Naive thymus-derived CD8-positive, alpha-beta T cell (primary cell): ENCODE results near the gene TOM1L2. TPM values are rescaled to one million over a fixed set of nuclear protein-coding genes. Genes with fewer than 3 reads are reported as not detected.
A peak's percentile ranks its signal among the peaks of the same experiment; 100 is the strongest.
"Not testable (repeated sequence)": the region's sequence is repeated elsewhere in the genome, so short reads cannot be mapped to it uniquely, and the experiment has no call there.

Source experiments
- ATAC-seq, 2 donors: fragments of 150-1000 bp; cut with Tn5 transposase in 1 of 2; sonication (Bioruptor Pico), chemical (Tn5 transposase) in 1 of 2; 1 replicate in 1 of 2; 2 replicates in 1 of 2; pipeline ENCODE4 v1.10.0; 2021; ENCODE audit warnings: mild to moderate bottlenecking in 2 of 2, moderate library complexity in 2 of 2
- POLR2A ChIA-PET: fragments of 350-600 bp; sonication (Branson Sonifier 250); formaldehyde crosslinking; loops from one replicate; lab custom pipeline; 2021; ENCODE audit warnings: antibody characterized with exemption; lab: Charles Lee
- DNase-seq, 10 donors: peaks; one replicate each; pipeline versions ENCODE4 v3.0.0 to v3.0.0-alpha.2; 2020 to 2022
- H3K27ac Mint-ChIP-seq, 10 donors: one replicate each; pipeline ENCODE4 v1.8.0; 2020 to 2022; ENCODE audit warnings: mild to moderate bottlenecking in 10 of 10, mixed read lengths in 10 of 10, moderate library complexity in 4 of 10, inconsistent platforms in 1 of 10
- H3K27me3 Mint-ChIP-seq, 5 donors: one replicate each; pipeline ENCODE4 v1.8.0; 2021 to 2022; ENCODE audit warnings: mixed read lengths in 5 of 5
- H3K36me3 Mint-ChIP-seq, 3 donors: one replicate each; pipeline ENCODE4 v1.8.0; 2020 to 2022; ENCODE audit warnings: mixed read lengths in 3 of 3, mild to moderate bottlenecking in 2 of 3, inconsistent platforms in 1 of 3
- H3K4me1 Mint-ChIP-seq, 4 donors: one replicate each; pipeline ENCODE4 v1.8.0; 2021 to 2022; ENCODE audit warnings: mixed read lengths in 4 of 4
- H3K4me3 Mint-ChIP-seq, 10 donors: one replicate each; pipeline ENCODE4 v1.8.0; 2020 to 2022; ENCODE audit warnings: mild to moderate bottlenecking in 10 of 10, mixed read lengths in 10 of 10, moderate library complexity in 6 of 10, inconsistent platforms in 1 of 10
- H3K9me3 Mint-ChIP-seq, 9 donors: one replicate each; pipeline ENCODE4 v1.8.0; 2020 to 2022; ENCODE audit warnings: mixed read lengths in 9 of 9, mild to moderate bottlenecking in 3 of 9, inconsistent platforms in 1 of 9, moderate library complexity in 1 of 9
- polyA plus RNA-seq, 3 donors: library from polyadenylated mRNA; unstranded; fragments of 300-500 nt; fragmentation: Illumina TruSeq; gene quantifications; one replicate each; pipeline ENCODE4 v1.2.3, GENCODE V29; 2021
- total RNA-seq, 8 experiments: library from RNA in 2 of 8; stranded (reverse) in 2 of 8; gene quantifications; one replicate each; pipeline ENCODE4 v1.2.3 and lab custom pipeline; 2021 to 2026

TOM1L2 gene
- total and polyA plus RNA-seq, 5 experiments from 2014 or later, result 2.5 to 71.1 (median 11.6) TPM

GRCh38 chr17:17963694-17964436 is 8.3 kb downstream of the TOM1L2 start:
- Mint-ChIP-seq H3K36me3 (peaks cover 0 to 7% (median 4%) of the 10 kb centered on the region in 3 donors), H3K27ac (peak overlapping the region in 8 of 10 donors; percentile 27 to 81 (median 52)), H3K4me3 (no peak overlapping the region), H3K27me3 (no peaks in the 10 kb centered on the region), H3K9me3 (no peaks in the 10 kb centered on the region), H3K4me1 (peaks cover 47 to 77% (median 75%) of the 10 kb centered on the region in 4 donors)
- POLR2A ChIA-PET, result no interaction called here
- DNase-seq (no peak), ATAC-seq (no peak)

- DNase-seq, result no peak
- no peaks in the 10 kb centered on the region for H3K9me3 Mint-ChIP-seq
- no peak overlapping the region for H3K4me3 Mint-ChIP-seq
- H3K27me3 Mint-ChIP-seq, result no peaks in the 10 kb centered on the region
- no peak for ATAC-seq
- H3K36me3 Mint-ChIP-seq, result peaks cover 0 to 7% (median 4%) of the 10 kb centered on the region in 3 donors
- H3K4me1 Mint-ChIP-seq, result peaks cover 47 to 80% (median 78%) of the 10 kb centered on the region in 4 donors
- peak overlapping the region in 7 of 10 donors; percentile 22 to 71 (median 39) for H3K27ac Mint-ChIP-seq
- POLR2A ChIA-PET, result no interaction called here
Measured at GRCh38 chr17:17963066-17963465, 9.1 kb downstream of the TOM1L2 start.

DNA sequence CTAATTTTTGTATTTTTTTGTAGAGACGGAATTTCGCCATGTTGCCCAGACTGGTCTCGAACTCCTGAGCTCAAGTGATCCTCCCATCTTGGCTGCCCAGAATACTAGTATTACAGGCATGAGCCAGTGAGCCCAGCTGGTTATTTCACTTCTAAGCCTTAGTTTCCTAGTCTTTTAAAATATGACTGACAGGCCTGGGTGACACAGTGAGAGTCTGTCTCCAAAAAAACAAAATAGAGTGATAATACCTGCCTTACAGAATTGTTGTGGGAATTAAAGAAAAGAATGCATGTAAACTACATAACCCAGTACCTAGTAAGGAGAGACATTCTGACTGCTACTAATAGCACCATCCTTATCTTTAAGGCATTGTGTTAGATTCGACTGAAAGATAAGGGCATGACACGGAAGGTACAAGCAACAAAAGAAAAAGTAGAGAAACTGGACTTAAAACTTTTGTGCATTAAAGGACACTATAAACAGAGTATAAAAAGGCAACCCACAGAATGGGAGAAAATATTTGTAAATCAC is 11.6 kb downstream of the TOM1L2 start:
- peaks cover 46 to 76% (median 75%) of the 10 kb centered on the region in 4 donors for H3K4me1 Mint-ChIP-seq
- no peaks in the 10 kb centered on the region for H3K27me3 Mint-ChIP-seq
- peak overlapping the region in 9 of 10 donors; percentile 1 to 88 (median 73) for H3K4me3 Mint-ChIP-seq
- POLR2A ChIA-PET, result interaction anchor here (1.2 to 8.4 kb wide), 3 partner anchors 11 to 203 kb away, joined by 3 to 130 read pairs (median 4); partner anchors contain the start of genes DRC3 and TOM1L2
- H3K9me3 Mint-ChIP-seq, result no peaks in the 10 kb centered on the region
- DNase-seq, result no peak
- peaks cover 4 to 7% (median 6%) of the 10 kb centered on the region in 3 donors for H3K36me3 Mint-ChIP-seq
- no peak for ATAC-seq
- H3K27ac Mint-ChIP-seq, result peak overlapping the region; percentile 95 to 99 (median 98)

GRCh38 chr17:17959520-17960361 is 12.5 kb downstream of the TOM1L2 start:
- Mint-ChIP-seq H3K9me3 (no peaks in the 10 kb centered on the region), H3K4me1 (peaks cover 45 to 76% (median 75%) of the 10 kb centered on the region in 4 donors), H3K27ac (peak overlapping the region; percentile 95 to 99 (median 98)), H3K36me3 (peaks cover 6 to 11% (median 7%) of the 10 kb centered on the region in 3 donors), H3K27me3 (no peaks in the 10 kb centered on the region), H3K4me3 (peak overlapping the region; percentile 70 to 93 (median 82))
- POLR2A ChIA-PET, result interaction anchor here (1.2 to 8.4 kb wide), 4 partner anchors 12 to 202 kb away, joined by 3 to 130 read pairs (median 6); partner anchors contain the start of genes DRC3 and TOM1L2
- ATAC-seq, result peak; percentile 15 to 44
- peak in 2 of 10 donors; percentile 27 to 31 for DNase-seq

GRCh38 chr17:17958982-17959381 is 13.2 kb downstream of the TOM1L2 start:
- H3K36me3 Mint-ChIP-seq, result peaks cover 6 to 13% (median 7%) of the 10 kb centered on the region in 3 donors
- H3K27me3 Mint-ChIP-seq, result no peaks in the 10 kb centered on the region
- peak overlapping the region; percentile 95 to 99 (median 98) for H3K27ac Mint-ChIP-seq
- peaks cover 48 to 81% (median 80%) of the 10 kb centered on the region in 4 donors for H3K4me1 Mint-ChIP-seq
- POLR2A ChIA-PET, result interaction anchor here (1.0 to 8.4 kb wide), 5 partner anchors 13 to 208 kb away, joined by 3 to 130 read pairs (median 4); partner anchors contain the start of genes DRC3 and TOM1L2
- peak overlapping the region; percentile 70 to 93 (median 82) for H3K4me3 Mint-ChIP-seq
- ATAC-seq, result no peak
- no peaks in the 10 kb centered on the region for H3K9me3 Mint-ChIP-seq
- no peak for DNase-seq

- H3K4me3 Mint-ChIP-seq, result peak overlapping the region; percentile 68 to 88 (median 77)
- no peak for DNase-seq
- POLR2A ChIA-PET, result interaction anchor here (0.6 to 8.4 kb wide), 7 partner anchors 14 to 275 kb away, joined by 3 to 130 read pairs (median 5); partner anchors contain the start of genes DRC3 and TOM1L2
- no peak for ATAC-seq
- peak overlapping the region; percentile 95 to 99 (median 98) for H3K27ac Mint-ChIP-seq
- no peaks in the 10 kb centered on the region for H3K9me3 Mint-ChIP-seq
- peaks cover 6 to 8% (median 7%) of the 10 kb centered on the region in 3 donors for H3K36me3 Mint-ChIP-seq
- no peaks in the 10 kb centered on the region for H3K27me3 Mint-ChIP-seq
- H3K4me1 Mint-ChIP-seq, result peaks cover 46 to 83% (median 77%) of the 10 kb centered on the region in 4 donors
Measured at GRCh38 chr17:17957584-17957916, 14.7 kb downstream of the TOM1L2 start.

GRCh38 chr17:17955790-17956341 is 16.3 kb downstream of the TOM1L2 start:
- Mint-ChIP-seq H3K27ac (peak overlapping the region; percentile 79 to 97 (median 94)), H3K36me3 (peaks cover 3 to 11% (median 6%) of the 10 kb centered on the region in 3 donors), H3K4me1 (peaks cover 47 to 87% (median 77%) of the 10 kb centered on the region in 4 donors), H3K4me3 (peak overlapping the region; percentile 52 to 86 (median 78))
- POLR2A ChIA-PET, result interaction anchor here (0.7 to 8.4 kb wide), 4 partner anchors 16 to 1060 kb away, joined by 3 to 130 read pairs (median 3); partner anchors contain the start of genes DRC3 and TOM1L2
- not testable (repeated sequence) for H3K27me3 Mint-ChIP-seq, H3K9me3 Mint-ChIP-seq
- ATAC-seq, result peak; percentile 9 to 62
- DNase-seq, result peak in 8 of 10 donors; percentile 33 to 70 (median 53)

DNA sequence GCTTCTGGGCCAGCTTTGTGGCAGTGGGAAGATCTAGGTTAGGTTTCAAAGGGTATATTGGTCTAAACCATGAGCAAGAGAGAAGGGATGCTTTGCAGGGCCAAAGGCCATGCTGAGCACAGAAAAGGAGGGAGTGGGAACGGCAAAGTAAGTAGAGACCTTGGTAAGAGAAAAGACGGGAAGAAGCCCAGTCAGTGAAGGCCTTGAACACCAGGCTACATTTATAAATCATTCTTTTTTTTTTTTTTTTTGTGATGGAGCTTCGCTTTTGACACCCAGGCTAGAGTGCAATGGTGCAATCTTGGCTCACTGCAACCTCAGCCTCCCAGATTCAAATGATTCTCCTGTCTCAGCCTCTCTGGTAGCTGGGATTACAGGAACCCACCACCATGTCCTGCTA is 18.1 kb downstream of the TOM1L2 start:
- peaks cover 41 to 79% (median 68%) of the 10 kb centered on the region in 4 donors for H3K4me1 Mint-ChIP-seq
- peak overlapping the region; percentile 54 to 85 (median 74) for H3K4me3 Mint-ChIP-seq
- POLR2A ChIA-PET, result interaction anchor here (0.6 to 8.4 kb wide), 2 partner anchors 18 to 1424 kb away, joined by 3 to 130 read pairs; partner anchors contain the start of genes DRC3, MAPK7 and TOM1L2
- no peak for DNase-seq
- no peak for ATAC-seq
- H3K9me3 Mint-ChIP-seq, result no peaks in the 10 kb centered on the region
- H3K27ac Mint-ChIP-seq, result peak overlapping the region in 9 of 10 donors; percentile 59 to 93 (median 78)
- no peaks in the 10 kb centered on the region for H3K27me3 Mint-ChIP-seq
- peaks cover 6 to 11% (median 9%) of the 10 kb centered on the region in 3 donors for H3K36me3 Mint-ChIP-seq

- H3K4me1 Mint-ChIP-seq, result peaks cover 35 to 76% (median 61%) of the 10 kb centered on the region in 4 donors
- H3K4me3 Mint-ChIP-seq, result peak overlapping the region in 2 of 10 donors; percentile 26 to 39
- ATAC-seq, result no peak
- POLR2A ChIA-PET, result interaction anchor here (0.6 kb wide), 1 partner anchor 185 kb away, joined by 5 read pairs; no protein-coding TSS in a partner anchor
- peaks cover 6 to 11% (median 9%) of the 10 kb centered on the region in 3 donors for H3K36me3 Mint-ChIP-seq
- H3K27ac Mint-ChIP-seq, result peak overlapping the region in 1 of 10 donors; percentile 60
- no peaks in the 10 kb centered on the region for H3K27me3 Mint-ChIP-seq
- H3K9me3 Mint-ChIP-seq, result no peaks in the 10 kb centered on the region
- no peak for DNase-seq
Measured at GRCh38 chr17:17952691-17953090, 19.5 kb downstream of the TOM1L2 start.

DNA sequence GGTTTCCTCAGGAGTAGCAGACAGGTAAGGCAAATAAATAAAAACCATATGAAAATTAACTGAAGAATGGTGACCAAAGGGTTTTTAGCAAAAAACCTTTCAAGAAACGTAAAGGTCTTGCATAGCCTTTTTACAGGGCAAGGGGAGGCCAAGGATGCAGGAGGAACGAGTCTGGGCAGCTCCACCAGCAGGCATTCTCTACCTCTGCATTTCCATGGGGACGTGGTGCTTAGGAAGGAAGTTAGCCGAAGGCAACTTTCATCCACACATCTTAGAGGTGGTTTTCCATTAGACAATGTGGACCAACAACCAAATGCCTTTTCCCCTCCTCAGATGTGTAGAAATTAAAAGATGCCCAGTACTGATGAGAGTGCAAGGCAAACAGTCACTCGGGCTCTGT is 20.7 kb downstream of the TOM1L2 start:
- H3K9me3 Mint-ChIP-seq, result no peaks in the 10 kb centered on the region
- DNase-seq (no peak), ATAC-seq (no peak)
- H3K4me1 Mint-ChIP-seq, result peaks cover 33 to 70% (median 53%) of the 10 kb centered on the region in 4 donors
- H3K36me3 Mint-ChIP-seq, result peaks cover 6 to 11% (median 9%) of the 10 kb centered on the region in 3 donors
- peak overlapping the region in 1 of 10 donors; percentile 29 for H3K4me3 Mint-ChIP-seq
- POLR2A ChIA-PET, result interaction anchor here (1.1 kb wide), 1 partner anchor 228 kb away, joined by 7 read pairs; no protein-coding TSS in a partner anchor
- no peaks in the 10 kb centered on the region for H3K27me3 Mint-ChIP-seq
- H3K27ac Mint-ChIP-seq, result peak overlapping the region in 2 of 10 donors; percentile 37 to 56

- DNase-seq (no peak), ATAC-seq (no peak)
- Mint-ChIP-seq H3K27ac (peak overlapping the region in 1 of 10 donors; percentile 37), H3K36me3 (peaks cover 2 to 11% (median 9%) of the 10 kb centered on the region in 3 donors), H3K27me3 (no peaks in the 10 kb centered on the region), H3K4me3 (peak overlapping the region in 1 of 10 donors; percentile 32), H3K9me3 (no peaks in the 10 kb centered on the region), H3K4me1 (peaks cover 28 to 71% (median 49%) of the 10 kb centered on the region in 4 donors)
- POLR2A ChIA-PET, result interaction anchor here (1.1 kb wide), 1 partner anchor 227 kb away, joined by 7 read pairs; no protein-coding TSS in a partner anchor
Measured at GRCh38 chr17:17950806-17951205, 21.4 kb downstream of the TOM1L2 start.
